GM18517 (cell line): ENCODE data around the gene GNAI2.
A peak's percentile ranks its signal among the peaks of the same experiment; 100 is the strongest.
"Not testable (repeated sequence)": the region's sequence is repeated elsewhere in the genome, so short reads cannot be mapped to it uniquely, and the experiment has no call there.

Experiments
- ATAC-seq: cut with Tn5 transposase; IDR thresholded peaks from one replicate; pipeline ENCODE4 v1.9.1; 2021; ENCODE audit warnings: mild to moderate bottlenecking, moderate library complexity; ENCODE audit not compliant: unreplicated experiment

The GNAI2 gene

GRCh38 chr3:50263478-50264382 lies 27.7 kb downstream of the GNAI2 start:
- ATAC-seq = no peak

GRCh38 chr3:50264383-50264963 lies 28.5 kb downstream of the GNAI2 start:
- ATAC-seq = no peak

DNA sequence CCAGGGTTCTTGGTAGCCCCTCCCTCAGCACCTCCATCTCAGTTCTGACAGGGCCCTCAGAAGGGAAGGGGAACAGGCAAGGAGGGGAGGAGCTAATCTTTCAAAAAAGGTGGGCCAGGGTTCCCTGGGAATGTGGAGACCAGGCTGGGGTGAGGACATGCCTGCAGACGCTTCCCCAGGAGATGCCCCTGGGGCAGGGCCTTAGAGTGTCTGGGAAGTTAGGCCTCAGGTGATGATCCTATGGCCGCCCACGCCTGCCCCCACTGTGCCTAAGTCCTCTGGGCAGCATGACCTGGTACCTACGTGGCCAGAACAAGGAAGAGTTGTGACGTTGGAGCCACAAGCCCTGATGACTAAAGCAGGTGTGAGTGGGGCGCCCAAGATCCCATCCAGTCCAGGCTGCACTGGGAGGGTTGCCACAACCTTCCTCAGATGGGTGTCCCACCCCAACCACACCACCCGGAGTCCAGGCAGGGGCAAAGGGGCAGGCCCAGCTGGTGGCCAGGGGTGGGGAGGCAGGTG lies 29.0 kb downstream of the GNAI2 start:
- ATAC-seq = no peak

- no peak for ATAC-seq
These were observed 29.6 kb downstream of the GNAI2 start for GRCh38 chr3:50265571-50265970.

DNA sequence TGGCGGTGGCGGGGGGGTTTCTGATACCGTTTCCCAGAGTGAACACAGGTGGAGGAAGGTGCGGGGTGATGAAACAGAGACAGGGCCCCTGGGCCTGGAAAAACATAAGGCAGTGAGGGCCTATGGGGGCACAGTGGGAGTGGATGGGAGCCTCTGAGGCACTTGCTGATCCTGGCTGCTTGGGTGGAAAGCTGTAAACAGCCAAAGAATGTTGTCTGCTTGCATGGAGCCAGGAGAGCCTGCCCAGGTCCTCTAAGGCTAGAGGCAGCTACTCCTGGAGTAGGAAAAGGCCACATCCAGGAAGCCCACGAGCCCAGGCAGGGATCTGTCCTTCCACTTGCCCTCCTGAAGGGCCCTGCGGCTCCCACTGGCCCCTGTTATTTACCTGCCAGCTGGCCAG lies 30.0 kb downstream of the GNAI2 start:
- no peak for ATAC-seq

DNA sequence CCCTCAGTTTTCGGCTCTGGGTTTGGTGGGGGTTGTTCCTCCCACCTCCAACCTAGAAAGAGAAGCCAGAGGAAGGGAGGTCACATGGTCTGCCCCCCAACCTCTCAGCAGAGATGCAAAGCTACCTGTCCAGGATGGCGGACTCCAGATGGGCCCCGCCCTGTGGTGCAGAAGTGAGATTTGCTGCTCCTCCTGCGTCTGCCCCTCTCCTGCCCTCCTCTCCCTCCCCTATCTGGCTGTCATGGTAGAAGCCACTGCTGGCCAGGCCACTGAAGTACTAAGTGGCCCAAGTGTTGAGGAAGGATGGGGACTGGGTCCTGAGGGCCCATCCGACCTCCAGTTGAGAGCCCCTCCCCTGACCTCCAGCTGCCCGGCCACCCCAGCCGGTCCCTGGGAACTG lies 30.8 kb downstream of the GNAI2 start:
- no peak for ATAC-seq

GRCh38 chr3:50267280-50267913 lies 31.4 kb downstream of the GNAI2 start:
- ATAC-seq = no peak

- ATAC-seq = no peak
These were observed 32.3 kb downstream of the GNAI2 start for GRCh38 chr3:50268276-50268675.

DNA sequence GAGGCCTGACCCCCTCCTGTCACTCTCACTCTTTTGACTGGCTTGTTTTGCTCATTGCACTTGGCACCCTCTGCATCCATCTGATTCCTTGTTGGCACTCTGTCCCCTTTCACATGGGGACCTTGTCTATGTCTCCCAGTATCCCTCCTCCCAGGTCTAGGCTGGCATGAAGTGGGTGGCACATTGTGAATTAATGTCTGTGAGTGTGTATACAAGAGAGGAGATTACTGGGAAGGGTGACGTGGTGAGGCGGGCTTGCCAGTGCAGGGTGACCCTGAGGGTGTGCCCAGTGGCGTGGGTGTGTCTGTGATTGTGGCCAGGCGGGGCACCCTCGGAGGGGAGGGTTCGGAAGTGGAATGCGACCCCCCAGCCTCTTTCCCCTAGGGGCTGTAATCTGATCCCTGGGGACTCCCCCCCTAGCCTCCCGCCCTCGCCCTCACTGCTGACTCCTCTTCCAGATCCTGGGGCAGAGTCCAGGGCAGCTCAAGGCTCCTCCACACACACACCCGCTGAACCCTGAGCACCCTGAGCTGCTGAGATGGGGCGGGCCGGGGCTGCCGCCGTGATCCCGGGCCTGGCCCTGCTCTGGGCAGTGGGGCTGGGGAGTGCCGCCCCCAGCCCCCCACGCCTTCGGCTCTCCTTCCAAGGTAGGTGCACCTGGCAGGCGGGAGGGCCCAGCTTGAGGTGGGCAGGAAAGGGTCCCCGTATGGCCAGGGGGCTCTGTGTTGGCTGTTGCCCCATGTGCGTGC lies 32.9 kb downstream of the GNAI2 start, which contains the start of gene SEMA3B:
TSS of gene SEMA3B (plus strand) at position 445 of the 749 bp plus-strand sequence. CDS start at position 539, 94 bp downstream.
- ATAC-seq = no peak

- ATAC-seq = no peak
These were observed 33.5 kb downstream of the GNAI2 start for GRCh38 chr3:50269460-50269859.

- ATAC-seq = no peak
These were observed 34.0 kb downstream of the GNAI2 start for GRCh38 chr3:50269977-50270413.

DNA sequence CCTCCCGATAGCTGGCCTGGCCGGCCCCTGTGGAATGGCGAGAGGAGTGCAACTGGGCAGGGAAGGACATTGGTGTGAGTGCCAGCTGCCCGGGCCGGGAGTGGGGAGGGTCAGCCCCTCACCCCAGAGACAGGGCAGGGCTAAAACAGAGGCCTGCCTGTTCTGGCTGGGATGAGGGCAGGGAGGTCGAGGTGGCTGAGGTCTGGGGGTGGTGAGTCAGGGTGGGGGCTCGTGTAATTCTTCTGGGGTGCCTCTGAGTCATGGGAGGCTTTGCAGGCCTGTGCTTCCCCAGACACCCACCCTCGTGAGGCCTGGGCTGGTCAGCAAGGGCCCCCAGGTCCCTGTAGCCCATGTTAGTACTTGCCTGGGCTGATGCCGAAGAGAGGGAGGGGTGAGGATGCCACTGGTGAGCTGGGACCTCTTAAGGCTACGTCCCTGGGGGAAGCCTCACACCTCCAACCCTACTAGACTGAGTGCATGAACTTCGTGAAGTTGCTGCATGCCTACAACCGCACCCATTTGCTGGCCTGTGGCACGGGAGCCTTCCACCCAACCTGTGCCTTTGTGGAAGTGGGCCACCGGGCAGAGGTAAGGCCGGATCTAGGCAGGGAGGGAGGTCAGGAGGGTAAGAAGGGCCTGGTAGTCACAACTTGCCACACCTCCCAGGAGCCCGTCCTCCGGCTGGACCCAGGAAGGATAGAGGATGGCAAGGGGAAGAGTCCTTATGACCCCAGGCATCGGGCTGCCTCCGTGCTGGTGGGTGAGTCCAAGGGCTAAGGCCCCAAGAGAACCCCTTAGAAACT lies 34.6 kb downstream of the GNAI2 start:
- no peak for ATAC-seq

GRCh38 chr3:50271314-50271936 lies 35.4 kb downstream of the GNAI2 start:
- ATAC-seq = no peak

DNA sequence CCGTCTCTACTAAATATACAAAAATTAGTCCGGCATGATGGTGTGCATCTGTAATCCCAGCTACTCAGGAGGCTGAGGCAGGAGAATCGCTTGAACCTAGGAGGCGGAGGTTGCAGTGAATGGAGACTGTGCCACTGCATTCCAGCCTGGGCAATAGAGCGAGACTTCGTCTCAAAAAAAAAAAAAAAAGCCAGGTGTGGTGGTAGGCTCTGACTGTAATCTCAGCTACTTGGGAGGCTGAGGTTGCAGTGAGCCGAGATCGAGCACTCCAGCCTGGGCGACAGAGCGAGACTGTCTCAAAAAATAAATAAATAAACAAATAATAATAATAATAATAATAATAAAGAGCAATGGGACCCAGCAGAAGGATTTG lies 36.5 kb downstream of the GNAI2 start:
- not testable (repeated sequence) for ATAC-seq

DNA sequence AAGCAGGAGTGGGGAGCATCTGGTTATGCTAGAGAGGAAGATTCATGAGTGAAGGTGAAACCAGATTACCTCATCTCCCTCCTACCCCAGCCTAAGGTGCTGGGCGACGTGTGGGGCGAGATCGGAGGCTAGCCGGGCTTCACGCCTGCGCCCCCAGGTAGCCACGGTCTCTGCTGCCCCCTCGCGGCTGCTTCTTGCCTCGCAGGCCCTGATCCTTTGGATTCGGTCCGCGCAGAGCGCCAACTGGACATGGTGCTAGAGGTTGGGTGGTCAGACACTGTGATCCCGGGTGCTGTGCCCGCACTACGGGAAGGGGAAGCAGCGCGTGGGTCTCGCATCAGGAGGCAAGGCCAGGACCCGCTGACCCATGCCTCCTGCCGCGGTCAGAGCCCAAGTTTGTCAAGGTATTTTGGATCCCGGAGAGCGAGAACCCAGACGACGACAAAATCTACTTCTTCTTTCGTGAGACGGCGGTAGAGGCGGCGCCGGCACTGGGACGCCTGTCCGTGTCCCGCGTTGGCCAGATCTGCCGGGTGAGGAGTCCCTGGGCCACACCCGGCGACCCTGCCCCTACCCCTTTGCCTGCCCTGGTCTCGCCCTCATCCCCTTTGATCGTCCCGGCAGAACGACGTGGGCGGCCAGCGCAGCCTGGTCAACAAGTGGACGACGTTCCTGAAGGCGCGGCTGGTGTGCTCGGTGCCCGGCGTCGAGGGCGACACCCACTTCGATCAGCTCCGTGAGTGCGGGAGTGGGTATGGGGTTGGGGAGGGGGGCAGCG lies 37.1 kb downstream of the GNAI2 start:
- ATAC-seq = peak; percentile 88

GRCh38 chr3:50273689-50274065 lies 37.7 kb downstream of the GNAI2 start:
- no peak for ATAC-seq

DNA sequence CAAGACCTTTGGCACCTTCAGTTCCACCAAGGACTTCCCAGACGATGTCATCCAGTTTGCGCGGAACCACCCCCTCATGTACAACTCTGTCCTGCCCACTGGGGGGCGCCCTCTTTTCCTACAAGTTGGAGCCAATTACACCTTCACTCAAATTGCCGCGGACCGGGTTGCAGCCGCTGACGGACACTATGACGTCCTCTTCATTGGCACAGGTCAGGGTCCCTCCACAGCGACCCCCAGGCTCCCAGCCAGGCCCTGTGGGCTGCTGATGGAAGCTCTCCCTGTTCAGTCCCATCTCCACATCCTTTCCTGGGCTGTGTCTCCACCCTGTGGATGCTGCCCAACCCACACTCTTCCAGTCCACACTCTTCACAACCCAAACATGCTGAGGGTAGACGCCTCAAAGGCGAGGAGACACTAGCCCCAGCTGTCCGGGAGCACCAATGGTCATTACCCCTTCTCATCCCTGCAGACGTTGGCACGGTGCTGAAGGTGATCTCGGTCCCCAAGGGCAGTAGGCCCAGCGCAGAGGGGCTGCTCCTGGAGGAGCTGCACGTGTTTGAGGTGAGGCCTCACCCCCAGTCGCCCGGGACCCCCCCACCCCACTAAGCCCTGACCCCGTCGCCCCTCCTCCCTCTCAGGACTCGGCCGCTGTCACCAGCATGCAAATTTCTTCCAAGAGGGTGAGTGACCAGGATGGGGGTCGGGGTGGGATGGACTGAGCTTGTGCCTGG lies 38.5 kb downstream of the GNAI2 start:
- no peak for ATAC-seq
